PC-3 (cell line): ENCODE results near the gene PTPN18. TPM values are rescaled to one million over a fixed set of nuclear protein-coding genes. Genes with fewer than 3 reads are reported as not detected.

Experiments used
- ATAC-seq: fragments of 200-7000 bp; cut with Tn5 transposase; 2 replicates; pipeline ENCODE4 v1.9.1; 2020; ENCODE audit warnings: mild to moderate bottlenecking, moderate library complexity
- BruUV-seq: library from RNA; stranded (reverse); fragments of 400-500 nt; replicated peaks from 2 replicates; lab custom pipeline; 2021; lab: Mats Ljungman, UMichigan
- CTCF ChIA-PET: fragments of 300-600 bp; sonication (Branson Sonifier 250); formaldehyde crosslinking; loops from one replicate; lab custom pipeline; 2022; ENCODE audit warnings: antibody characterized with exemption; lab: Charles Lee
- POLR2A ChIA-PET: fragments of 300-600 bp; sonication (Branson Sonifier 250); formaldehyde crosslinking; loops from one replicate; lab custom pipeline; 2022; ENCODE audit warnings: antibody characterized with exemption; ENCODE audit not compliant: unreplicated experiment; lab: Charles Lee
- DNase-seq: peaks from one replicate; pipeline ENCODE4 v3.0.0-alpha.2; 2015
- H2AFZ ChIP-seq: fragments of 300-600 bp; sonication (generic); 2 replicates; pipeline ENCODE4 v1.6.0; 2016; ENCODE audit warnings: antibody characterized with exemption, low read length
- H3F3A ChIP-seq: fragments of 300-600 bp; sonication (generic); one replicate; pipeline ENCODE4 v1.6.0; 2017; ENCODE audit warnings: antibody characterized with exemption, low read length, control low read depth, mild to moderate bottlenecking; ENCODE audit not compliant: unreplicated experiment
- H3K27ac ChIP-seq: fragments of 300-600 bp; sonication (generic); 2 replicates; pipeline ENCODE4 v1.5.1; 2016; ENCODE audit warnings: mild to moderate bottlenecking, low read length
- H3K27me3 ChIP-seq: fragments of 300-600 bp; sonication (generic); 2 replicates; pipeline ENCODE4 v1.6.1; 2016; ENCODE audit warnings: low read length, mixed read lengths
- H3K36me3 ChIP-seq: fragments of 300-600 bp; sonication (generic); 2 replicates; pipeline ENCODE4 v1.6.1; 2016; ENCODE audit warnings: low read depth, mixed run types, low read length, mixed read lengths
- H3K4me1 ChIP-seq: fragments of 300-600 bp; sonication (generic); 2 replicates; pipeline ENCODE4 v1.5.1; 2016; ENCODE audit warnings: low read length; ENCODE audit not compliant: insufficient read depth
- H3K4me2 ChIP-seq: fragments of 300-600 bp; sonication (generic); 2 replicates; pipeline ENCODE4 v1.6.0; 2016; ENCODE audit warnings: low read length
- H3K4me3 ChIP-seq: fragments of 300-600 bp; sonication (generic); 2 replicates; pipeline ENCODE4 v1.5.1; 2016; ENCODE audit warnings: mild to moderate bottlenecking, low read length, mixed read lengths
- H3K79me2 ChIP-seq: fragments of 300-600 bp; sonication (generic); 2 replicates; pipeline ENCODE4 v1.6.1; 2017; ENCODE audit warnings: low read length, mixed read lengths
- H3K9ac ChIP-seq: fragments of 300-600 bp; sonication (generic); 2 replicates; pipeline ENCODE4 v1.6.0; 2016; ENCODE audit warnings: mild to moderate bottlenecking, low read length
- H3K9me2 ChIP-seq: fragments of 300-600 bp; sonication (generic); replicated peaks from 2 replicates; pipeline ENCODE4 v1.6.1; 2016; ENCODE audit warnings: mixed run types, low read length, mixed read lengths
- H3K9me3 ChIP-seq: fragments of 300-600 bp; sonication (generic); 2 replicates; pipeline ENCODE4 v1.6.1; 2016; ENCODE audit warnings: low read length, mixed read lengths
- H4K20me1 ChIP-seq: fragments of 300-600 bp; sonication (generic); 2 replicates; pipeline ENCODE4 v1.6.1; 2016; ENCODE audit warnings: low read length, mixed read lengths
- CTCF ChIP-seq: fragments of 300-600 bp; sonication (generic); conservative IDR thresholded peaks from 2 replicates; pipeline ENCODE4 v1.5.1; 2017; ENCODE audit warnings: antibody characterized with exemption, low read depth, mild to moderate bottlenecking, low read length
- EZH2 ChIP-seq: fragments of 300-600 bp; sonication (generic); IDR thresholded peaks from one replicate; pipeline ENCODE4 v1.6.1; 2017; ENCODE audit warnings: antibody characterized with exemption, mild to moderate bottlenecking, low read length; ENCODE audit not compliant: unreplicated experiment
- EZH2phosphoT487 ChIP-seq: fragments of 300-600 bp; sonication (generic); IDR thresholded peaks from 2 replicates; pipeline ENCODE4 v1.6.1; 2018; ENCODE audit warnings: mild to moderate bottlenecking, antibody characterized with exemption, low read length, borderline replicate concordance
- intact Hi-C: fragments of 100-400 bp; cut with micrococcal nuclease; formaldehyde crosslinking; loops from 2 replicates; pipeline ENCODE4 v1.9.0; 2023
- total RNA-seq: library from RNA; depleted of rRNA; stranded (reverse); fragments of >200 nt; gene quantifications from 2 replicates; pipeline ENCODE4 v1.2.3, GENCODE V29; 2014

Gene PTPN18
- total RNA-seq, 1 experiment from 2014 or later: 27.1 TPM

- no peaks in the 10 kb centered on the region for H3K79me2 ChIP-seq
- CTCF ChIA-PET: no interaction called here
Measured at GRCh38 chr2:130351711-130352110, 4.1 kb upstream of the PTPN18 start.

DNA sequence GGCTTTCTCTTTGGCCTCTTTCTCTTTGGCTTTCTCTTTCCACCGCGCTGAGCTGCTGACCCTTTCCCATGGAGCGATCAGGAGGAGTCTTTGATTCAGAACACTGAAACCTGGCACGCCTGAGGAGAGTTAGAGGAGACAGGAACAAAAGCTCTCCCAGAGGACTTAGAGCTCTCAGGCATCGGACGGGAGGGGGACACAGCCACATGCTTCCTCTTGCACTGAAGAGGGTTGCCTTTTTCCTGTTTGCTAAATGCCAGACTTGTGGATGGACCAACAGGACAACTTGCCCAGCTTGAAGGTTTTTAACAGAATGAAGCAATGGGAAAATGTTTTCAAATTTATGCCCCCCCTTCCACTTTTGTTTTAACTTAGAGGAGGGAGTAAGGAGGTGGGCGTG, 3.6 kb upstream of the PTPN18 start:
- no peak overlapping the region for H3K9ac ChIP-seq
- intact Hi-C loops: no loop called here

More at GRCh38 chr2:130351711-130352110, 4.1 kb upstream of the PTPN18 start:
- H3F3A ChIP-seq: no peaks in the 10 kb centered on the region
- H3K9ac ChIP-seq: no peak overlapping the region
- no peaks in the 10 kb centered on the region for H3K9me2 ChIP-seq
- peaks cover 19% of the 10 kb centered on the region for H3K36me3 ChIP-seq
- no TSS peak for BruUV-seq
- no peak overlapping the region for H3K4me2 ChIP-seq
- no peak for TF ChIP-seq CTCF
- TF ChIP-seq EZH2phosphoT487: no peak
- TF ChIP-seq EZH2: no peak
- intact Hi-C loops: no loop called here
- no peak overlapping the region for H3K27ac ChIP-seq
- DNase-seq (no peak), ATAC-seq (no peak)
- no peaks in the 10 kb centered on the region for H3K27me3 ChIP-seq
- H4K20me1 ChIP-seq: no peaks in the 10 kb centered on the region
- POLR2A ChIA-PET: interaction anchor here (0.7 kb wide), 1 partner anchor 21 kb away, joined by 5 read pairs; no protein-coding TSS in a partner anchor
- H2AFZ ChIP-seq: no peak overlapping the region
- H3K4me1 ChIP-seq: peaks cover 4% of the 10 kb centered on the region; the same call in 1 of the 2 replicates
- H3K9me3 ChIP-seq: no peaks in the 10 kb centered on the region
- no peak overlapping the region for H3K4me3 ChIP-seq

More for the DNA sequence above, 3.6 kb upstream of the PTPN18 start:
- no peak for ATAC-seq
- no peak for DNase-seq
- Histone ChIP-seq H3K36me3 (peaks cover 13% of the 10 kb centered on the region), H3K79me2 (no peaks in the 10 kb centered on the region), H3F3A (no peaks in the 10 kb centered on the region), H3K4me2 (no peak overlapping the region), H3K27ac (no peak overlapping the region), H3K9me3 (no peaks in the 10 kb centered on the region), H4K20me1 (no peaks in the 10 kb centered on the region), H2AFZ (no peak overlapping the region), H3K4me3 (no peak overlapping the region), H3K9me2 (no peaks in the 10 kb centered on the region), H3K27me3 (no peaks in the 10 kb centered on the region), H3K4me1 (peaks cover 4% of the 10 kb centered on the region; the same call in 1 of the 2 replicates)
- CTCF ChIA-PET: no interaction called here
- POLR2A ChIA-PET: interaction anchor here (0.7 kb wide), 1 partner anchor 20 kb away, joined by 5 read pairs; no protein-coding TSS in a partner anchor
- no peak for TF ChIP-seq CTCF
- no peak for TF ChIP-seq EZH2
- BruUV-seq: no TSS peak
